HG02884 (cell line): ENCODE measurements around the gene REEP1.

ENCODE experiments used
- ATAC-seq: cut with Tn5 transposase; IDR thresholded peaks from one replicate; pipeline ENCODE4 v1.9.1; 2021; ENCODE audit warnings: mild to moderate bottlenecking, moderate library complexity; ENCODE audit not compliant: unreplicated experiment

The REEP1 gene

GRCh38 chr2:86226636-86227520 is 110.5 kb downstream of the REEP1 start:
- ATAC-seq: no peak

- no peak for ATAC-seq
These were observed 111.4 kb downstream of the REEP1 start for GRCh38 chr2:86226070-86226469.

GRCh38 chr2:86225581-86225980 is 111.8 kb downstream of the REEP1 start:
- ATAC-seq: peak; percentile 51

GRCh38 chr2:86224645-86225355 is 112.6 kb downstream of the REEP1 start:
- ATAC-seq: no peak

GRCh38 chr2:86223927-86224560 is 113.4 kb downstream of the REEP1 start:
- no peak for ATAC-seq

- ATAC-seq: no peak
These were observed 114.1 kb downstream of the REEP1 start for GRCh38 chr2:86223140-86223926.

GRCh38 chr2:86221066-86221684 is 116.3 kb downstream of the REEP1 start:
- ATAC-seq: no peak

GRCh38 chr2:86219896-86220295 is 117.5 kb downstream of the REEP1 start:
- ATAC-seq: no peak

- ATAC-seq: no peak
These were observed 119.3 kb downstream of the REEP1 start for GRCh38 chr2:86218124-86218523.

- ATAC-seq: no peak
These were observed 120.6 kb downstream of the REEP1 start for GRCh38 chr2:86216575-86217555.

- no peak for ATAC-seq
These were observed 123.0 kb downstream of the REEP1 start for GRCh38 chr2:86214503-86214832.

GRCh38 chr2:86213699-86214502 is 123.5 kb downstream of the REEP1 start:
- no peak for ATAC-seq

- ATAC-seq: no peak
These were observed 124.4 kb downstream of the REEP1 start for GRCh38 chr2:86213056-86213455.

- no peak for ATAC-seq
These were observed 125.6 kb downstream of the REEP1 start for GRCh38 chr2:86211796-86212188.

- ATAC-seq: peak; percentile 54
These were observed 126.2 kb downstream of the REEP1 start for GRCh38 chr2:86211033-86211795.

- no peak for ATAC-seq
These were observed 133.0 kb downstream of the REEP1 start for GRCh38 chr2:86204458-86204857.

GRCh38 chr2:86203614-86204013 is 133.8 kb downstream of the REEP1 start:
- no peak for ATAC-seq

- no peak for ATAC-seq
These were observed 134.7 kb downstream of the REEP1 start for GRCh38 chr2:86202702-86203101.
